ENCODE results near the gene BTF3L4. TPM values are rescaled to one million over a fixed set of nuclear protein-coding genes. Genes with fewer than 3 reads are reported as not detected.
"Not testable (repeated sequence)": the region's sequence is repeated elsewhere in the genome, so short reads cannot be mapped to it uniquely, and the experiment has no call there.

BTF3L4 gene
- total RNA-seq = 68.6 TPM
- 42.4 TPM for polyA plus RNA-seq

DNA sequence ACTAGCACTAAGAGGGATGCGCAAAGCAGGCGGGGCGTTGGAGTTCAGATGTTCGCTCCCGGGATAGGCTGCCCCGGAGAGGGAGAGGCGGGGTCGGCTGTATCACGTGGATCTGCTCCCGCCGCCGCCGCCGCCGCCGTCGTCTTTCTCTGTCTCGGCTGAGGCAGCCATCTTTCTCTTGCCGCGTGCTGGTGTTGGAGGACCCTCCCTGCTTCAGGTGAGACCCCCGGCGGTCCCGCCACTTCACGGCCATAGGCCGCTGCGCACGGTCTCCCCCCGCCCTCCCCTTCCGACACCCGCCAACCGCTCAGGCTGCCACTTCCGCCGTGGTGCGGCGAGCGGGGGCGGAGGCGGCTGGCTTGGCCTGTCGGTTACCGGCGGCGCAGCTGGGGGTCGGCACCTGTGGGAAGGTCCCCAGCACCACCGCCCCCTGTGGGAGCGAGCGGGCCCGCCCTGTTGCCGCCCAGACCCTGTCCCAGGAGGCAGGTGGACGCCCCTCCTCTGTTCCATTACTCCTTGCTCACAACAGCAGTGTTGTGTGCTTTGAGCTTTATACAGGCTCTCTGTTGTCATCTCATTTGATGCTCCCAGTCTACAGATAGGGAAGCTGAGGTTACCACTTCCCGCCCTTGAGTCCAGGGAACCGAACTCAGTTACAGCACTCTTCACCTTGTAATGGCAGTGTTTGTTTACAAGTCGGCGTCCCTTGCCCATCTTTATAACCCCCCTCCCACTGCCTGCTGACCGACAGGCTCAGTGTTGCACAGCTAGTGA is at the start of gene BTF3L4:
TSS of gene BTF3L4 (plus strand) at position 133 of the 774 bp plus-strand sequence. CDS start 3,553 bp downstream, outside the sequence.
- under 1% methylated on average over 54 of the region's 54 CpGs for WGBS
- H3K27ac ChIP-seq (ENCODE audit: low read depth) = peak within 1 kb of the TSS; percentile 93
- H3K36me3 ChIP-seq (ENCODE audit: insufficient read depth) = peaks cover 6% of the 10 kb centered on the region
- DNase-seq (ENCODE audit: extremely low spot score) = peak; percentile 88
- H3K4me3 ChIP-seq (ENCODE audit: low read depth, low read length) = peak within 1 kb of the TSS; percentile 96
- no peaks in the 10 kb centered on the region for H3K4me1 ChIP-seq (ENCODE audit: insufficient read depth)

- WGBS = 31% methylated on average over 5 of the region's 5 CpGs
- H3K4me3 ChIP-seq (ENCODE audit: low read depth, low read length) = no peak overlapping the region
- no peak overlapping the region for H3K27ac ChIP-seq (ENCODE audit: low read depth)
- DNase-seq (ENCODE audit: extremely low spot score) = no peak
- H3K36me3 ChIP-seq (ENCODE audit: insufficient read depth) = no peaks in the 10 kb centered on the region
- H3K4me1 ChIP-seq (ENCODE audit: insufficient read depth) = no peaks in the 10 kb centered on the region
Measured at GRCh38 chr1:52007215-52008002, 48.7 kb upstream of the BTF3L4 start.

DNA sequence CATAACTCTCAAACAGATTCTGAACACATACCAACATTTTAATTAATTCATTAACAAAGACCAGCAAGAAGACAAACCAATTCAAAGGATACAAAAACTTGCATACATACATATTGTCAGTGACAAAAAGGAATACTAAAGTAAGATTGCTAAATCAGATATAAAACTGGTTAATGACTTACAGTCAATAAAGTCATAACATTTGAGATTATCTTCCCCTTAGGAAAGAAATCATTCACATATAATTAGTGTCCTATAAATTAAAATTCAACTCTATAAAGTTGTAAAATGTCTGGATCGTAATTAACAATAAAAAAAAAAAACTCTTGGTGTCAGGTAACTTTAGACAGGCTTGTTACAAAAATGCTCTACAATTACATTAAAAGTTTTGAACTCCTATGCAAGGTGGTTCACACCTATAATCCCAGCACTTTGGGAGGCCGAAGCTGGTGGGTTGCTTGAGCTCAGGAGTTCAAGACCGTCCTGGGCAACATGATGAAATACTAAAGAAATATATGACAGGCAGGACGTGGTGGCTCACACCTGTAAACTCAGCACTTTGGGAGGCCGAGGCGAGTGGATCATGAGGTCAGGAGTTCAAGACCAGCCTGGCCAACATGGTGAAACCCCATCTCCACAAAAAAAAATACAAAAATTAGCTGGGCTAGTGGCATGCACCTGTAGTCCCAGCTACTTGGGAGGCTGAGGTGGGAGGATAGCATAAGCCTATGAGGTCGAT is 47.9 kb upstream of the BTF3L4 start:
- Histone ChIP-seq H3K4me3 (ENCODE audit: low read depth, low read length) (no peak overlapping the region), H3K4me1 (ENCODE audit: insufficient read depth) (no peaks in the 10 kb centered on the region), H3K36me3 (ENCODE audit: insufficient read depth) (no peaks in the 10 kb centered on the region), H3K27ac (ENCODE audit: low read depth) (no peak overlapping the region)
- no peak for DNase-seq (ENCODE audit: extremely low spot score)
- WGBS = 87% methylated on average over 7 of the region's 7 CpGs

DNA sequence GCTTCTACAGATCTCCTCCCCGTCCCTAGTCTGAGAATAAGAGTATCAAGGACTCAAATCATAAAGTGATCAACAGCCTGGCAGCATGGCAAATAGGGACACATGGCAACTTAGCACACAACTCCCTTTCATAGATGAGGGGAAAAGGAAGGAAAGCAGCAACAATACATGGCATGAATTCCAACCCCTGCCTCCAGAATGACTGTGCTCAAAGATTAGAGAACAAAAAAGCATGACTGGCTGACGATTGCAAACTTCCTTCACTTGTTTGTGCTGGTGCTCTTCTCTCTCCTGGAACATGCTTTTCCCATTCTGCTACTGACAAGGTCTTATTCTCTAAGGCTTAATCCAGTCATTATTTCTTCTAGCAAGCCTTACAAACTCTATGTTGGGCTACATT is 34.0 kb upstream of the BTF3L4 start:
- 78% methylated on average over 2 of the region's 2 CpGs for WGBS
- peaks cover 4% of the 10 kb centered on the region for H3K36me3 ChIP-seq (ENCODE audit: insufficient read depth)
- H3K4me1 ChIP-seq (ENCODE audit: insufficient read depth) = no peaks in the 10 kb centered on the region
- DNase-seq (ENCODE audit: extremely low spot score) = no peak
- no peak overlapping the region for H3K27ac ChIP-seq (ENCODE audit: low read depth)
- H3K4me3 ChIP-seq (ENCODE audit: low read depth, low read length) = no peak overlapping the region

GRCh38 chr1:52026278-52026677 is 29.8 kb upstream of the BTF3L4 start:
- H3K36me3 ChIP-seq (ENCODE audit: insufficient read depth) = peaks cover 4% of the 10 kb centered on the region
- 98% methylated on average over 2 of the region's 2 CpGs for WGBS
- DNase-seq (ENCODE audit: extremely low spot score) = no peak
- no peaks in the 10 kb centered on the region for H3K4me1 ChIP-seq (ENCODE audit: insufficient read depth)
- H3K4me3 ChIP-seq (ENCODE audit: low read depth, low read length) = no peak overlapping the region
- H3K27ac ChIP-seq (ENCODE audit: low read depth) = no peak overlapping the region

DNA sequence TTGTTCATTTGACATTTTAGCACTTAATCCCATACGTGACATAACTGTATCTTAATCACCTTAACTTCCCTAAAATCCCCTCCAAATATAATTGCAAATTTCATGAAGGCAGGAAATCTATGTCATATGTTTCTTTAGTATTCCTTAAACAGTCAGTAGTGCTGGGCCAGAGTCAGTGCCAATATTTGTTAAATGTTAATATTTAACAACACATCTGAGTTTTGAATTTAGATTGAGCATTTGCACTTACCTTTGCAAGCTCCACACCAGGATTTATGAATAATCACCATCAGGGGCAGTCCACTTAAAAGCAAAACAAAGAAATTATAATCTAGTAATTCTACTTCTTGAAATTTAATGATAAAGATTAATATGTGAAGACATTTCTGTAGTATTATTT is 27.8 kb upstream of the BTF3L4 start:
- H3K4me1 ChIP-seq (ENCODE audit: insufficient read depth) = no peaks in the 10 kb centered on the region
- WGBS = 90% methylated on average over 1 of the region's 1 CpG
- H3K4me3 ChIP-seq (ENCODE audit: low read depth, low read length) = no peak overlapping the region
- peaks cover under 1% of the 10 kb centered on the region for H3K36me3 ChIP-seq (ENCODE audit: insufficient read depth)
- no peak overlapping the region for H3K27ac ChIP-seq (ENCODE audit: low read depth)
- no peak for DNase-seq (ENCODE audit: extremely low spot score)

DNA sequence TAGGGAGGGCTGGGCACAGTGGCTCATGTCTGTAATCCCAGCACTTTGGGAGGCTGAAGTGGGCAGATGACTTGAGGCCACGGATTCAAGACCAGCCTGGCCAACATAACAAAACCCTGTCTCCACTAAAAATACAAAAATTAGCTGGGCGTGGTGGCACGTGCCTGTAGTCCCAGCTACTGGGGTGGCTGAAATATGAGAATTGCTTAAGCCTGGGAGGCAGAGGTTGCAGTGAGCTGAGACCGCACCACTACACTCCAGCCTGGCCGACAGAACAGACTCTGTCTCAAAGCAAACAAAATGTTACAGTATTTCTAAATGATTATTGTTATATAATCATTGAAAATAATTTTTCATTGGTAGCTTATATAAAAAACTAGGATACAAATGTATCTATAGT is 27.3 kb upstream of the BTF3L4 start:
- H3K4me1 ChIP-seq (ENCODE audit: insufficient read depth); DNase-seq (ENCODE audit: extremely low spot score); H3K27ac ChIP-seq (ENCODE audit: low read depth); H3K36me3 ChIP-seq (ENCODE audit: insufficient read depth); H3K4me3 ChIP-seq (ENCODE audit: low read depth, low read length): not testable (repeated sequence)
- 93% methylated on average over 5 of the region's 5 CpGs for WGBS

GRCh38 chr1:52032124-52032784 is 23.8 kb upstream of the BTF3L4 start:
- H3K36me3 ChIP-seq (ENCODE audit: insufficient read depth) = no peaks in the 10 kb centered on the region
- H3K27ac ChIP-seq (ENCODE audit: low read depth) = no peak overlapping the region
- 63% methylated on average over 5 of the region's 5 CpGs for WGBS
- DNase-seq (ENCODE audit: extremely low spot score) = no peak
- peak overlapping the region; percentile 68 for H3K4me3 ChIP-seq (ENCODE audit: low read depth, low read length)
- no peaks in the 10 kb centered on the region for H3K4me1 ChIP-seq (ENCODE audit: insufficient read depth)

DNA sequence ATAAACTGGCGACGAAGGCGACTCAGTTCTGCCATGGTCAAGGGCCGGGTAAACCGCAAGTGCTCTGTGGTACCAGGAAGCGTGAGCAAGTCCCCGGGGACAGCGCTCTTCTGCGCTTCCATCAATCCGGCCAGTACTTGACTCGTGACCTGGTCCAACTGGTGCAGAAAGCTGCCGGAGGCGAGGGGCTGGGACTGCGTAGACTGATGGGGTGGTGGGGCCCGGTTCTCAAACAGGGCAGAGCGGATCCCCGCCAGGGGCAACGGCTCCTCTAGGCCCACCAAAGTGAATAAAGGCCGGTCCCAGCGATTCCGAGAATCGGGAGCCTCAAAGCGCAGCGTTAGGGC is 23.3 kb upstream of the BTF3L4 start:
- Histone ChIP-seq H3K4me1 (ENCODE audit: insufficient read depth) (no peaks in the 10 kb centered on the region), H3K36me3 (ENCODE audit: insufficient read depth) (no peaks in the 10 kb centered on the region), H3K27ac (ENCODE audit: low read depth) (no peak overlapping the region), H3K4me3 (ENCODE audit: low read depth, low read length) (peak overlapping the region; percentile 68)
- WGBS = 6% methylated on average over 24 of the region's 24 CpGs
- no peak for DNase-seq (ENCODE audit: extremely low spot score)

- H3K4me1 ChIP-seq (ENCODE audit: insufficient read depth) = no peaks in the 10 kb centered on the region
- H3K27ac ChIP-seq (ENCODE audit: low read depth) = peak within 1 kb of the TSS; percentile 87
- WGBS = 1% methylated on average over 78 of the region's 78 CpGs
- DNase-seq (ENCODE audit: extremely low spot score) = peak; percentile 87
- peak within 1 kb of the TSS; percentile 68 for H3K4me3 ChIP-seq (ENCODE audit: low read depth, low read length)
- H3K36me3 ChIP-seq (ENCODE audit: insufficient read depth) = no peaks in the 10 kb centered on the region
Measured at GRCh38 chr1:52033190-52034049, 22.7 kb upstream of the BTF3L4 start, which contains the start of gene KTI12. Gene KTI12, minus strand, starts transcription at chr1:52033810. Its CDS starts 49 bp downstream, at chr1:52033761.

DNA sequence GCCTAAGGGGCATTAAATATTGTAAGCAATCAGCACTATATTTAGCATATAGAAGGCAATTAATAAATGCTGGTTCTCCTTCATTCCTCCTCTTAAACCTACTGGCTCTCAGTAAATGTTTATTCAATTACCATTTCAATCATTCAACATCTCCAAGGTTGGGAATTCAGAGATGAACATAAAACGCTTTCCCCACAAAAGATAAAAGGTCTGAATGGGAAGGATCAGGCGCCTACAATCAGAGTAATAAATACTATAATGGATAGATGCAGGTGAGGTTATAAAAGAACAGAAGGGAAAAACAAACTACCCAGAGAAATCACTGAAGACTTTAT is 22.1 kb upstream of the BTF3L4 start:
- Histone ChIP-seq H3K27ac (ENCODE audit: low read depth) (peak overlapping the region; percentile 87), H3K4me3 (ENCODE audit: low read depth, low read length) (no peak overlapping the region), H3K4me1 (ENCODE audit: insufficient read depth) (no peaks in the 10 kb centered on the region), H3K36me3 (ENCODE audit: insufficient read depth) (peaks cover under 1% of the 10 kb centered on the region)
- DNase-seq (ENCODE audit: extremely low spot score) = no peak
- 94% methylated on average over 2 of the region's 2 CpGs for WGBS

DNA sequence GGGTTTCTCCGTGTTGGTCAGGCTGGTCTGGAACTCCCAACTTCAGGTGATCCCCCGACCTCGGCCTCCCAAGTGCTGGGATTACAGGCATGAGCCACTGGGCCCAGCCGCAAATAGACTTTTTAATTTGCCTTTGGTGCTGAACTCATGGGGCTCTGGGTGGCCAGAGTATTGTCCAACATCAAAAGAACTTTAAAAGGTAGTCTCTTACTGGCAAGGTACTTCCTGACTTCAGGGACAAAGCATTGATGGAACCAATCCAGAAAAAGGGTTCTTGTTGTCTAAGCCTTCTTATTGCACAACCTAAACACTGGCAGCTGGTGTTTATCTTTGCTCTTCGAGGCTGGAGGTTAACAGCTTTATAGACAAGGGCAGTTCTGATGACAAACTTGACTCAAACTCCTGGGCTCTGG is 18.7 kb upstream of the BTF3L4 start:
- WGBS = 72% methylated on average over 5 of the region's 5 CpGs
- H3K4me3 ChIP-seq (ENCODE audit: low read depth, low read length) = no peak overlapping the region
- H3K27ac ChIP-seq (ENCODE audit: low read depth) = no peak overlapping the region
- H3K36me3 ChIP-seq (ENCODE audit: insufficient read depth) = peaks cover 2% of the 10 kb centered on the region
- H3K4me1 ChIP-seq (ENCODE audit: insufficient read depth) = no peaks in the 10 kb centered on the region
- DNase-seq (ENCODE audit: extremely low spot score) = no peak
